RPMI7951 (cell line): ENCODE results near the gene MECP2. TPM values are rescaled to one million over a fixed set of nuclear protein-coding genes. Genes with fewer than 3 reads are reported as not detected.

ENCODE experiments used
- DNase-seq: peaks from one replicate; pipeline ENCODE4 v3.0.0-alpha.2; 2012; ENCODE audit warnings: low read depth
- total RNA-seq: library from RNA; depleted of rRNA; stranded (reverse); fragments of >200 nt; shearing (Covaris generic); gene quantifications from 2 replicates; pipeline ENCODE4 v1.2.3, GENCODE V29; 2014

MECP2 gene
- total RNA-seq, 1 experiment from 2014 or later: 12.9 TPM

- DNase-seq: no peak
These were observed 63.7 kb downstream of the MECP2 start for GRCh38 chrX:154033848-154034247.

GRCh38 chrX:154032653-154033052 lies 64.9 kb downstream of the MECP2 start:
- no peak for DNase-seq

- DNase-seq: no peak
These were observed 65.4 kb downstream of the MECP2 start for GRCh38 chrX:154032160-154032559.

- DNase-seq: no peak
These were observed 66.7 kb downstream of the MECP2 start for GRCh38 chrX:154030715-154031305.

DNA sequence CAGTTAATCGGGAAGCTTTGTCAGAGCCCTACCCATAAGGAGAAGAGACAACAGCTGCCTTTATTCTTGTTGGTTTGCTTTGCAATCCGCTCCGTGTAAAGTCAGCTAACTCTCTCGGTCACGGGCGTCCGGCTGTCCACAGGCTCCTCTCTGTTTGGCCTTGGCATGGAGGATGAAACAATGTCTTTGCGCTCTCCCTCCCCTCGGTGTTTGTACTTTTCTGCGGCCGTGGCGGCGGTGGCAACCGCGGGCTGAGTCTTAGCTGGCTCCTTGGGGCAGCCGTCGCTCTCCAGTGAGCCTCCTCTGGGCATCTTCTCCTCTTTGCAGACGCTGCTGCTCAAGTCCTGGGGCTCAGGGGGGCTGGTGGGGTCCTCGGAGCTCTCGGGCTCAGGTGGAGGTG lies 67.3 kb downstream of the MECP2 start:
- no peak for DNase-seq

DNA sequence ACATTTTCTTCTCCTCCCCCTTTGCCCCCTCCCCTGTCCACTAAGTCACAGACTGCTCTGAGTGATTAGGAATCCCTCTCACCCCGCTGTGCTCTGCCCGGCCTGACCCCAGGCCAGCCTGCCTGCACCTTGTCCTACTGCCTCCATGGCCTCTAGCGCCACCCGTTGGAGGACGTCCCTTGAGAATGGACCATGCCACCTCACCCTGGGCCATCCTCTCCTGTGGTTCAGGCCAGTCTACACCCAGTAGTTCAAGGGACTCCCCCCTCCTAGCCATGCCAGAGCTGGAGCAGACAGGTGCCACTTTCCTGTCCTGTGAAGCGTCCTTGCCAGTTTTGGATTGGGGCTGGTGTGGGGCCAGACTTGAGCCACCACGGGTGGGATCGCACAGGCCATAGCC lies 68.1 kb downstream of the MECP2 start:
- DNase-seq: no peak

- no peak for DNase-seq
These were observed 68.9 kb downstream of the MECP2 start for GRCh38 chrX:154028502-154029184.

DNA sequence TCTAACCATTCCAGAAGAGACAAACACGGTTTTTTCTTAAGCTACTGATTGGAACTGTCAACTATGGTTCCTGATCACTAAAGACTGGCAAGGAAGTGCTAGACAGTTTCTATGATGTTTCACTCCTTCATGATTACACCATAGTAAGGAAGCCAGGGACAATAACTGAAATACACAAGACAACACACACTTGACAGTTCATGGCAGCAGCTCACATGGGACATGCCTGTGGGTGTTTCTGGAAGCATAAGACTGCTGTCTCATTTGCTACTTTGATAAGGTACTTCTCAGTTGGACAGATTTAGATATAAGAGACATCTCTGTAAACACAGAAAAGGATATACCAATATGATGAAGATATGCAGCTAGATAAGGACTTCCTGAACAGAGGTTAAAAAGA lies 69.5 kb downstream of the MECP2 start:
- DNase-seq: no peak

DNA sequence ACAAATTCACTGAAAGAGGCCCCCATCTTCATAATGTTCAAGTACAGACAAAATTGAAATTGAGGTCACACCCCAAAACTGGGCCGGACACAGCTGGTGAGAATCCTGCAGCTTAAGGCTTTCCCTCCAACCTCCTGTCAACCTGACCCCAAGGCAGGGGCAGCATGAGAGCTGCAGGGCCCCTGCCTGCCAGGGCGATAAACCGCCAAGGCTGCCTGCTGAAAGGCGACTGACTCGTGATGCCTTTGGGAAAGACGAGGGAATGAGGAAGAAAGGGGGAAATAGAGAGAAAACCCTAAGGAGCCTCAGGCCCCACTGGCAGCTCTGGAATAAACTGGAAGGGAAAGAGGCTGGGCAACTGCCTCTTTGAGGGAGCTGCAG lies 70.5 kb downstream of the MECP2 start:
- no peak for DNase-seq

- no peak for DNase-seq
These were observed 71.1 kb downstream of the MECP2 start for GRCh38 chrX:154026136-154027021.

DNA sequence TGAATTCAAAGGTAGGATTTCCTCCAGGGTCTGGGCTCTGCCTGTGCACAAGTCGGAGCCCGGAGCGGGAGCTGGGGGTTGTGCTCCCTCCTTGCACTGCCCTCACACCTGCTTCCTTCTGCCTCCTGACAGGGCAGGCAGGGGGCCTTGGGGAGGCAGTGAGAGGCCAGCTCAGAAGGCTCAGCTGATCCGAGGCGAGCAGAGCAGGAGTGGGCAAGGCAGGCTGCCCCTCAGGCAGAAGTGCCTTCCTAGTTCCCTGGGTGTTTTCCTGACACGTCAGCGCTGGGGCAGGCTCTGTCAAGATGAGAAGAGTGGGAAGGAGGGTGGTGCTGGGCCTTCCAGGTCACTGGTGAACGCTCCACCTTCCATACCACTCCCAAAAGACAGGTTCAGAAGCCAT lies 72.3 kb downstream of the MECP2 start:
- DNase-seq: no peak

- no peak for DNase-seq
These were observed 73.2 kb downstream of the MECP2 start for GRCh38 chrX:154024271-154024670.

- DNase-seq: no peak
These were observed 74.1 kb downstream of the MECP2 start for GRCh38 chrX:154023276-154024000.

GRCh38 chrX:154022108-154022507 lies 75.4 kb downstream of the MECP2 start:
- DNase-seq: no peak

- DNase-seq: peak; percentile 70
These were observed 76.3 kb downstream of the MECP2 start for GRCh38 chrX:154021131-154021611.

DNA sequence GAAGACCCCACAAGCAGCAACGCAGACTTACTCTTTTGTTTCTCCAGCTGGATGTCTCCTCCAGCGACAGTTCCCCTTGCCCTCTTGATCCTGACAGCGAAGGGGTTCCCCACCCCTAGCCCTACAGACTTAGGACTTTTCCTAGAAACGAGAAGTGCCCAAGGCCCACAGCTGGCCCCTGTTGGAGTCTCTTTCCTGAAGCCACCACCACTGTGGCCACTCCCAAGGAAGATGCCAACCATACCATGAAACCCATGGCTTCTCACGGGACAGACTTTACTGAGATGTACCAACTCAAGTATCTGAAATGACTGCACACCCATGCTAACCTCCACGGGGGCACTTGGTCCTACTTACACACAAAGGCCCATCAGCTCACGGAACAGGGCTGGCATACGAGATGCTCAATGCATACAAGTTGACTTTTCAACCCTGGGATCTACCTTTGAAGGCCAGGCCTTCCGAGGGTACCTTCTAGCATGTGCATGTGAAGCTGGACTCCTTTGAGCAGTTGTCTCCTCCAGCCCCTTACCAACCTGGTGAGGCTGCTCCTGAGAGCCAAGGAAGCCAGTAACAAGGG lies 76.9 kb downstream of the MECP2 start:
- DNase-seq: no peak

- peak; percentile 60 for DNase-seq
These were observed 77.6 kb downstream of the MECP2 start, which contains the start of gene IRAK1 for GRCh38 chrX:154019633-154020528. TSS of gene IRAK1 (minus strand) at chrX:154019902. CDS start at chrX:154019812, 90 bp downstream.

DNA sequence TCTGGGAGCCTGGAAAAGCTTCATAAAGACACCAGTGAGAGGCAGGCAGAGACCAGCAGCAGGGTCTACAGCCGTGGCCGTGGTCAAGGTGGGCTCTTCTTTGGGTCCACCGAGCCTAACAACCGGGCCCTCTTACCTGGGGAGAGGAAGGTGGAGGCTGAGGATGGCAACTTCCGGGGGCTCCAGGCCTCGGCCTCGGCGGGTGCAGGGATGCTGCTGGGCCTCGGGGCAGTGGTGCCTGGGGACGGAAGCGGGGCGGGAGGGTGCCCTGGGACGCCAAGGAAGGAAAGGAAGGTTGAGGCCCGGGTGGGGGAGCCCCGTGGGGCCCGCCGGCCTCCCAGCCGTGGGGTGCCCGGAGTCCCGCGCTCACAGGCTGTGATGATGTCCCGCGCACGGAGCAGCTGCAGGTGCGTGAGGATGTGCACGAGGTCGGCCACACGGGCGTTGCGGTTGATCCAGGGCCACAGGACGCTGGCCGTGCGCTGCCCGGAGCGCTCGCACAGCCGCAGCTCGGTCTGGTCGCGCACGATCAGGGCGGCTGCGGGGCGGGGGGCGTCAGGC lies 78.4 kb downstream of the MECP2 start:
- no peak for DNase-seq

GRCh38 chrX:154018518-154019060 lies 78.9 kb downstream of the MECP2 start:
- DNase-seq: no peak
